Ishikawa (cell line): Measurements from ENCODE around the gene TMEM120A.
A peak's percentile ranks its signal among the peaks of the same experiment; 100 is the strongest.

ENCODE experiments used
- CEBPB ChIP-seq: IDR thresholded peaks from 2 replicates; pipeline ENCODE4 v1.6.1; 2012
- CREB1 ChIP-seq: IDR thresholded peaks from 2 replicates; pipeline ENCODE4 v1.6.1; 2012; ENCODE audit warnings: low read depth
- EGR1 ChIP-seq: IDR thresholded peaks from 2 replicates; pipeline ENCODE4 v1.6.1; 2012
- EP300 ChIP-seq: IDR thresholded peaks from 2 replicates; pipeline ENCODE4 v1.6.1; 2012; ENCODE audit warnings: borderline replicate concordance
- FOXM1 ChIP-seq: IDR thresholded peaks from 2 replicates; pipeline ENCODE4 v1.6.1; 2012; ENCODE audit warnings: low read depth, borderline replicate concordance
- NFIC ChIP-seq: IDR thresholded peaks from 2 replicates; pipeline ENCODE4 v1.6.1; 2012
- RAD21 ChIP-seq: IDR thresholded peaks from 2 replicates; pipeline ENCODE4 v1.6.1; 2012; ENCODE audit warnings: low read depth
- TAF1 ChIP-seq: IDR thresholded peaks from 2 replicates; pipeline ENCODE4 v1.6.1; 2012; ENCODE audit warnings: low read depth, mild to moderate bottlenecking
- TCF12 ChIP-seq: IDR thresholded peaks from 2 replicates; pipeline ENCODE4 v1.6.1; 2012; ENCODE audit warnings: low read depth
- TEAD4 ChIP-seq: IDR thresholded peaks from 2 replicates; pipeline ENCODE4 v1.6.1; 2012
- USF1 ChIP-seq: IDR thresholded peaks from 2 replicates; pipeline ENCODE4 v1.6.1; 2012
- YY1 ChIP-seq: IDR thresholded peaks from 2 replicates; pipeline ENCODE4 v1.6.1; 2012; ENCODE audit warnings: low read depth
- ZBTB7A ChIP-seq: IDR thresholded peaks from 2 replicates; pipeline ENCODE4 v1.6.1; 2012; ENCODE audit warnings: low read depth
- TF ChIP-seq, protein P1 (sequence below): IDR thresholded peaks from 2 replicates; pipeline ENCODE4 v1.6.1; 2012
- TF ChIP-seq, protein P2 (sequence below): IDR thresholded peaks from 2 replicates; pipeline ENCODE4 v1.6.1; 2012; ENCODE audit warnings: low read depth, mild to moderate bottlenecking

TMEM120A gene

GRCh38 chr7:75986147-75986781, 8.1 kb downstream of the TMEM120A start:
- no peak for TF ChIP-seq FOXM1
- no peak for TF ChIP-seq ZBTB7A
- TF ChIP-seq, protein P1, sequence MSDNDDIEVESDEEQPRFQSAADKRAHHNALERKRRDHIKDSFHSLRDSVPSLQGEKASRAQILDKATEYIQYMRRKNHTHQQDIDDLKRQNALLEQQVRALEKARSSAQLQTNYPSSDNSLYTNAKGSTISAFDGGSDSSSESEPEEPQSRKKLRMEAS: no peak
- no peak for TF ChIP-seq TAF1
- no peak for TF ChIP-seq CEBPB
- no peak for TF ChIP-seq YY1
- TF ChIP-seq, protein P2, sequence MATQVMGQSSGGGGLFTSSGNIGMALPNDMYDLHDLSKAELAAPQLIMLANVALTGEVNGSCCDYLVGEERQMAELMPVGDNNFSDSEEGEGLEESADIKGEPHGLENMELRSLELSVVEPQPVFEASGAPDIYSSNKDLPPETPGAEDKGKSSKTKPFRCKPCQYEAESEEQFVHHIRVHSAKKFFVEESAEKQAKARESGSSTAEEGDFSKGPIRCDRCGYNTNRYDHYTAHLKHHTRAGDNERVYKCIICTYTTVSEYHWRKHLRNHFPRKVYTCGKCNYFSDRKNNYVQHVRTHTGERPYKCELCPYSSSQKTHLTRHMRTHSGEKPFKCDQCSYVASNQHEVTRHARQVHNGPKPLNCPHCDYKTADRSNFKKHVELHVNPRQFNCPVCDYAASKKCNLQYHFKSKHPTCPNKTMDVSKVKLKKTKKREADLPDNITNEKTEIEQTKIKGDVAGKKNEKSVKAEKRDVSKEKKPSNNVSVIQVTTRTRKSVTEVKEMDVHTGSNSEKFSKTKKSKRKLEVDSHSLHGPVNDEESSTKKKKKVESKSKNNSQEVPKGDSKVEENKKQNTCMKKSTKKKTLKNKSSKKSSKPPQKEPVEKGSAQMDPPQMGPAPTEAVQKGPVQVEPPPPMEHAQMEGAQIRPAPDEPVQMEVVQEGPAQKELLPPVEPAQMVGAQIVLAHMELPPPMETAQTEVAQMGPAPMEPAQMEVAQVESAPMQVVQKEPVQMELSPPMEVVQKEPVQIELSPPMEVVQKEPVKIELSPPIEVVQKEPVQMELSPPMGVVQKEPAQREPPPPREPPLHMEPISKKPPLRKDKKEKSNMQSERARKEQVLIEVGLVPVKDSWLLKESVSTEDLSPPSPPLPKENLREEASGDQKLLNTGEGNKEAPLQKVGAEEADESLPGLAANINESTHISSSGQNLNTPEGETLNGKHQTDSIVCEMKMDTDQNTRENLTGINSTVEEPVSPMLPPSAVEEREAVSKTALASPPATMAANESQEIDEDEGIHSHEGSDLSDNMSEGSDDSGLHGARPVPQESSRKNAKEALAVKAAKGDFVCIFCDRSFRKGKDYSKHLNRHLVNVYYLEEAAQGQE: no peak
- TF ChIP-seq EGR1: no peak
- no peak for TF ChIP-seq NFIC

DNA sequence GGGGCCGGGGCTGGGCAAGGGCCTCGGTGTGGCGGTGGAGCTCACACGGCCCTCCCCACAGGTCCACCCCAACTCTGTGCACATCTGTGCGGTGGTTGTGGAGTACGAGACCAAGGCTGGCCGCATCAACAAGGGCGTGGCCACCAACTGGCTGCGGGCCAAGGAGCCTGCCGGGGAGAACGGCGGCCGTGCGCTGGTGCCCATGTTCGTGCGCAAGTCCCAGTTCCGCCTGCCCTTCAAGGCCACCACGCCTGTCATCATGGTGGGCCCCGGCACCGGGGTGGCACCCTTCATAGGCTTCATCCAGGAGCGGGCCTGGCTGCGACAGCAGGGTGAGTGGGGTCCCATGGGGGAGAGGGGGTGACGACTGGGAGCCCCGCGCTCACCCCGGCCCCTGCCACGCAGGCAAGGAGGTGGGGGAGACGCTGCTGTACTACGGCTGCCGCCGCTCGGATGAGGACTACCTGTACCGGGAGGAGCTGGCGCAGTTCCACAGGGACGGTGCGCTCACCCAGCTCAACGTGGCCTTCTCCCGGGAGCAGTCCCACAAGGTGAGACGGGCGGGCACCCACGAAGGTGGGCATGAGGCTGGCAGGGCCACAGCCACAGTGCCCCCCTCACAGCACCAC, 8.8 kb downstream of the TMEM120A start:
- TF ChIP-seq ZBTB7A: no peak
- no peak for TF ChIP-seq TEAD4
- no peak for TF ChIP-seq CREB1
- TF ChIP-seq EGR1: no peak
- no peak for TF ChIP-seq TAF1
- peak; percentile 43; the same call in 1 of the 2 replicates for TF ChIP-seq NFIC

GRCh38 chr7:75985009-75985517, 9.3 kb downstream of the TMEM120A start:
- TF ChIP-seq, protein P1: no peak
- no peak for TF ChIP-seq USF1
- no peak for TF ChIP-seq NFIC
- TF ChIP-seq FOXM1: no peak
- TF ChIP-seq TAF1: no peak
- no peak for TF ChIP-seq ZBTB7A

GRCh38 chr7:75984130-75985008, 10.0 kb downstream of the TMEM120A start:
- TF ChIP-seq CEBPB (no peak), TEAD4 (no peak), EP300 (no peak), USF1 (no peak), CREB1 (no peak), FOXM1 (no peak), YY1 (no peak), NFIC (no peak), EGR1 (no peak), RAD21 (no peak), TCF12 (no peak), ZBTB7A (no peak)
- TF ChIP-seq, protein P1: no peak
- TF ChIP-seq, protein P2: no peak

DNA sequence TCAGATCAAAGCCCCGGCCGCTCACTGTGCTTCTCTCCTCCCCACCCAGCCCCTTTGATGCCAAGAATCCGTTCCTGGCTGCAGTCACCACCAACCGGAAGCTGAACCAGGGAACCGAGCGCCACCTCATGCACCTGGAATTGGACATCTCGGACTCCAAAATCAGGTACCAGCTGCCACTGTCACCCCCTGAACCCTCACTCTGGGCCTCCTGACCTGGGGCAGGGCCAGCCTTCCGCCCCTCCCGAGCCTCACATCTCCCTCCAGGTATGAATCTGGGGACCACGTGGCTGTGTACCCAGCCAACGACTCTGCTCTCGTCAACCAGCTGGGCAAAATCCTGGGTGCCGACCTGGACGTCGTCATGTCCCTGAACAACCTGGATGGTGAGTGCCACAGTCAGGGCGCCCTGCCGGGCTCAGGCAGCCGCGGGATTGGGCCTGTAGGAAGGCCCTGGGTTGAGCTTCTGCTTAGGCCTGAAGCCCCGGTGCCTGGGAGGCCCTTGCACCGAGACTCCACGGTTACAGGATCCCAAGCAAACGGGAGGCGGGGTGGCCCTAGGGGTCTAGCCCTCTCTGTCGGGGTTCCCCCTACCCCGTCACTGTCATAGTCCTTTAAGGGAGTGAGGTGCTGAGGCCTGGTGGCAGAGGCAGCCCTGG, 10.8 kb downstream of the TMEM120A start:
- TF ChIP-seq CEBPB (no peak), TCF12 (no peak), EP300 (no peak), YY1 (no peak), NFIC (no peak), TAF1 (no peak), USF1 (no peak), FOXM1 (no peak), RAD21 (no peak), EGR1 (no peak), CREB1 (no peak), ZBTB7A (no peak), TEAD4 (no peak)
- TF ChIP-seq, protein P2: no peak
- TF ChIP-seq, protein P1: no peak
